COLO668 (cell line): ENCODE results near the gene ADAMTSL2.

Source experiments
- DNase-seq: peaks from one replicate; lab custom pipeline; 2025; ENCODE audit not compliant: unreplicated experiment; lab: John Stamatoyannopoulos, UW

ADAMTSL2 gene

GRCh38 chr9:133532937-133533668, 1.4 kb upstream of the ADAMTSL2 start:
- peak; percentile 89 for DNase-seq

GRCh38 chr9:133533857-133534256, 647 bp upstream of the ADAMTSL2 start:
- peak; percentile 43 for DNase-seq

DNA sequence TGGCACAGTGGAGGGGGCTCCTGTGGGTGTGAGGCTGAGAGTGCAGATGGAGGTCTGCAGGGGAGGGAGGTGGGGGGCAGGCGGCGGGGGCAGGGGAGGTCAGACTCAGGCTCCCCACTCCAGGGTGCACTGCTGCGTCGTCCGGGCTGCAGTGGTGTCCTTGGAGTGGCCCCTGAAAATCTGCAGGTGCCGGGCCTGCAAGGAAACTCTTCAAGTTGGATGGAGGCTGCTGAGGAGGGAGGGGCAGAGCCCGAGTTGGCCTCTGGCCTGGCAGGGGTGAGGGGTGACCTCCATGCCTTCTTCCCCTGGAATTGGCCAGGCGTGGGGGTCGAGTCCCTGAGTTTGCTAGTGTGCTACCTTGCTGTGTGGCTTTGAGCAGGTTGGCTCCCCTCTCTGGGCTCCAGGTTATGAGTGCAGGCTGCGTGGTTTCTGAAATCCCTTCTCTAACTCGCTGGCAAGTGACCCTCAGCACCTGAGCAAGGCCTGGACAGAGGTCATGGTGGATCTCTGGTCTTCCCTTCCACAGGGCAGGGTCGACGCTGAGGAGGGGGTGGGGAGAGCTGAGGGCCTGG, 888 bp downstream of the ADAMTSL2 start:
- DNase-seq = no peak

GRCh38 chr9:133536080-133536479, 1.6 kb downstream of the ADAMTSL2 start:
- DNase-seq = no peak

DNA sequence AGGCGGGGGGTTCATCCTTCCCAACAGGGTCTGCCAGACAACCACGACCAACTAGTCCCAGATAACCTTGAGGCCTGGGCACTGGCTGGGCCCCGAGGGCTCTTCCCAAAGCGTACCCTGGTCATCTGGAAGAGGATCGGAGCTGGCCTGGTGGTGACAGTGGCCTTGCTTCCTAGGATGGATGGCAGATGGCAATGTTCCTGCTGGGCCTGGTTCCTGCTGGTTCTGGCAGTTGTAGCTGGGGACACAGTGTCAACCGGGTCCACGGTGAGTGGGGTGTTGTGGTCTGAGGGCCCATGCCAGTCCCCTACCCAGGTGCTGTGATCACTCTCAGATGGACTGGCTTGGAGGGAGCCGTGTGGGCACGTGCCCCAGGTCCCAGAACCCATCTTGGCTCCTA, 2.0 kb downstream of the ADAMTSL2 start:
- DNase-seq = no peak

DNA sequence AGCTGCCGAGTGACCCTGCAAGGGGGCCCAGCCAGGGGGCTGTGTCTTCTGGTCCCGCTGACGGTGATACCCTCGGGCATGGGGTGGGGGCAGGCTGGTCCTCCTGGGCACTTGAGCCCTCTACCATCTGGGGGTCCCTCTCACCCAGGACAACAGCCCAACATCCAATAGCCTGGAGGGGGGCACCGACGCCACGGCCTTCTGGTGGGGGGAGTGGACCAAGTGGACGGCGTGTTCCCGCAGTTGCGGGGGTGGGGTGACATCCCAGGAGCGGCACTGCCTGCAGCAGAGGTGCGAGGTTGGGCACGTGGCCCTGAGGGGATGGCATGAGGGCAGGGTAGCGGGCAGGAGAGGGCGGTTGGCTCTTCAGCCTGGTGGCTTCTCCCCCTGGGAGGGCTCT, 2.8 kb downstream of the ADAMTSL2 start:
- DNase-seq = no peak

- DNase-seq = no peak
Measured at GRCh38 chr9:133538176-133538575, 3.7 kb downstream of the ADAMTSL2 start.

DNA sequence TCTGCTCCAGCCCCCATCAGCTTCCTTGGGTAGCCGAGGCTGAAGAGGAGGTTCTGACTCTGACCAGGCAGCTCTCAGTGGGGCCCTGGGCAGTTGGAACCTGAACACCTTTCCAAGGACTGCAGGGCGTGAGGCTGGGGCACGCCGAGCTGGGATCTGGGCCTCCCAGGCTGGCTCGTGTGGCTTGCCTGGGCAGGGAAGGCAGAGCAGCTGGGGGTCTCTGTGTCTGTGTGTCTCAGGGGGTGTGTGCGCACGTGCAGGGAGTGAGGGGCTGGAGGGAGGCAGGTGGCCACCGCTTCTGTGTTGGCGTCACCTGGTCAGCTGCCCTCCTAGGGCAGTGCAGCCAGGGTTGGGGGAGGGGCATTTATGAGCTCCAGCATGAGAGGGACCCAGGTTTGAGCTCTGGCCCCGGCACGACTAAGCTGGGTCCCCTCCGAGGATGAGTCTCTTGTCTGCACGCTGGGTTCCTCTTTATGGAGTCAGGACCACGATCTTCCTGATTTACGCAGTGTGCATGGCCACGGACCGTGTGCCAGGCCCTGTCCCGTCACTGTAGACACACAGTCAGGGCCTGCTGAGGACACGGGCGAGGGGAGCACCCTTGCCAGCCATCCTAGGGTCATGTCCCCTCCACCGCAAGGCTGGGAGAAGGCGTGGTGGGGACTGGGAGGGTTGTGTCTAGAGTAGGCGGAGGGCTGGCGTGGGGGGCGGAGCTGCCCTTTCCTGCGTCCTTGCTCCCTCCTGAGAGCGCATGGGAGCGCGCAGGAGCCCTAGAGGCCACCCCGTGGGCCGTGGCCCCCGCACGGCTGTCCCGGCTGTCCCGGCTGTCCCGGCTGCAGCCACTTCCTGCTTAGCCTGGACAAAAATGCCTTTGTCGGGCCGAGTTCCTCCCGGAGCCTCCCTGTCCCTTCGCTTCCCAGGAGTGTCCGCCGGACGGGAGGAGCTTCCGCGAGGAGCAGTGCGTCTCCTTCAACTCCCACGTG, 4.6 kb downstream of the ADAMTSL2 start:
- no peak for DNase-seq

GRCh38 chr9:133539991-133540697, 5.6 kb downstream of the ADAMTSL2 start:
- no peak for DNase-seq

DNA sequence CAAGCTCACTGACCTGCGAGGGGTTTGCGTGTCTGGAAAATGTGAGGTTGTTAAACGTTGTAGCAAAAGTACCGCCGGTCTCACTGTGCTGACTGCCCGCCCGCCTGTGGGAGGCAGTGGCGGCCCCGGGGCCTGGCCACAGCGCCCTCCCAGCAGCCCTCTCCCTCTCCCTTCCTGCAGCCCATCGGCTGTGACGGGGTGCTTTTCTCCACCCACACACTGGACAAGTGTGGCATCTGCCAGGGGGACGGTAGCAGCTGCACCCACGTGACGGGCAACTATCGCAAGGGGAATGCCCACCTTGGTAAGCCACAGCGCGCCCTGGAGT, 6.2 kb downstream of the ADAMTSL2 start:
- no peak for DNase-seq

GRCh38 chr9:133542002-133542401, 7.5 kb downstream of the ADAMTSL2 start:
- DNase-seq = no peak

DNA sequence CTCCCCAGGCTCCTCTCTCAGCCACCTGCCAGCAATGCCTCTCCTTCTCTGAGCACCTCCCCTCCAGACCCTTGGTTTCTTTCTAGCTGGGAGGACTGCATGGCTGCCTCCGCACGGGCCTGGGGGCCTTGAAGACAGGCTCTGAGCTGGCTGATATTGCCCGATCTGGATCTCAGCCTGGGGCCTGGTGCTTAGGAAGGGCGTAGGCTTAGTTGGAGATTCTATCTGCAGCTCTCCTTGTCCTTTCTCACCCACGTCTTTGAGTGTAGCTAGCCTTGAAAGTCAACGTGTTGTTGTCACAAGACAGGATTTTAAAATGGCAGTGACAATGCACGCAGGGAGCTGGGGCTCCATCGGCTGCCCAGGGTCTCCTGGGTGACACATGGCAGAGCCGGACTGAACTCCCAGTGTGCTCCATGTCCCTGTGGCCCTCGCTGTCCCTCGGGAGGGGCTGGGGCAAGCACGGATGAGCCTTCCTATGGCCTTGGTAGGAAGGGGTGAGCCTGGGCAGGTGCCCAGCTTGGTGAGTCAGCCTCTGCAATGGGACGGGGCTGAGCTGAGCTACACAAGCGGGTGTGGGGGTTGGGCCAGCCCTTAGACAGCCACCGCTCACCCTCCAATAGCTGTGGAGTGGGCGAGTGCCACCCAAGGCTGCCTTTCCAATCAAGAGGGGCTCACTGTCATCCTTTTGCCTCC, 9.4 kb downstream of the ADAMTSL2 start:
- no peak for DNase-seq

DNA sequence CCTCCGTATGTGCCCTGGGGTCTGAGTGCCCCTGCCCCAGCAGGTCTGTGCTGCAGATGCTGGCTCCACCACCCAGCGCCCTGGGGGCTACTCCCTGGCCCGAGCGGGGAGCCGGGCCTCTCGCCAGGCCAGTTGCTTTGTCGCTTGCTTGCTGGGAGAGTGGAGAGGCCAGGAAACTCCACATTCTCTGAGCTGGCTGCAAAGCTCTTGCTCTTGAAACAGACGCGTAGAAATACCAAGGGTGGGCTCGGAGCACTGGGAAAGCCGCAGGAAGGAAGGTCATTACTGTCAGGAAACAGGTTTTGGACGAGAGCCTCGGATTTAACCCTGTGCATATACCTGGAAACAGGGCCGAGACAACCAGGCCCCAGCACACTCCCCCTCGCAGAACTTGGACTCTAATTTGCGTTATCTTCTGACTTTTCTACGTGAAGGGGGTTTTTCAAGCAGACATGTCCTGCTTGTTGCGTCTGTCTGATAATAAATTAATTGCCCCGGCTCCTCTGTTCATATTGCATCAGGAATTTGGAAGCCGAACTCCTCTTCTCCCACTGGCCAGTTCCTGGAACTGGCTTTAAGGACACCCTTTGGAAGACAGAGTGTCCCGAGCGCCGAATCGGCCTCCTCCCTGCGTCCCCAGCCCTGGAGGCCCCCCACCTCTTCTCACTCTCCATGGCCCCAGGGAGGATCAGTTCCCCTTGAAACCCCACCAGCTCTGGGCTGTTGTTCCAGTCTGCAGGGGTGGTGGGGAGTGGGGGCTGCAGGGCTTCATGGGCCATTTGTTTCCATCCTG, 11.2 kb downstream of the ADAMTSL2 start:
- no peak for DNase-seq

DNA sequence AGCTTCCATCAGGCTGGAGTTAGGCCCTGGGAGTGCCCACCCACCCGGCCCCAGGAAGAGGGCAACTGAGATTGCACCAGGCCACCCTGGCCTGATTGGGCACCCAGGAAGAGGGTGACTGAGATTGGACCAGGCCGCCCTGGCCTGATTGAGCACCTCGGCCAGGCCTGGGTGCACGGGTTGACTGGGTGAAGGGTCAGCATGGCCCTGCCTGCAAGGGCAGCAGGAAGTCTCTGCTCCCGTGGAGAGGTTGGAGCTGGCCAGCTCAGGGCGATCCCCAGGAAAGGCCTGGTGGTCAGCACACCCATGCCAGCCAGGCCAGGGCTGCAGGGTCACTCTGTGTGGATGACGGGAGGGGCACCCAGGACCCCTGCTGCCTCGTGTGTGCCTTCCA, 11.8 kb downstream of the ADAMTSL2 start:
- no peak for DNase-seq

- DNase-seq = no peak
Measured at GRCh38 chr9:133547116-133547515, 12.6 kb downstream of the ADAMTSL2 start.

DNA sequence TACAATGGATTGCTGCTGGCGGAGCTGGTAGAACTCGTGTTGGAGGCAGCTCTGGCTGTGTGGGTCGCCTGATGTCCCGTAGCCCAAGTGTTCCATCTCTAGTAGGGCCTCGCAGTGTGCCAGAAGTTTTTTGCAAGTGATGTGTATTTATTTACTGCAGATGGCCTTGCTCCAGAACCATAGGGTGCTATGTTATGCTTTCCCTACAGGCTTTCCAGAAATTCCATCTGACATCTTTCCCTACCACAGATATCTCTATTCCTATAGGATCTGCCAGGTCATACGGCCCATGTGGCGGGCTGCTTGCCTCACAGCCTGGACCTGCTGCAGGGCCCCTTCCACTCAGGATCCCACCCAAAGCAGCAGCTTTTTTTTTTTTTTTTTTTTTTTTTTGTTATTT, 16.9 kb downstream of the ADAMTSL2 start:
- DNase-seq = no peak

- DNase-seq = peak; percentile 17
Measured at GRCh38 chr9:133552236-133552635, 17.7 kb downstream of the ADAMTSL2 start.

DNA sequence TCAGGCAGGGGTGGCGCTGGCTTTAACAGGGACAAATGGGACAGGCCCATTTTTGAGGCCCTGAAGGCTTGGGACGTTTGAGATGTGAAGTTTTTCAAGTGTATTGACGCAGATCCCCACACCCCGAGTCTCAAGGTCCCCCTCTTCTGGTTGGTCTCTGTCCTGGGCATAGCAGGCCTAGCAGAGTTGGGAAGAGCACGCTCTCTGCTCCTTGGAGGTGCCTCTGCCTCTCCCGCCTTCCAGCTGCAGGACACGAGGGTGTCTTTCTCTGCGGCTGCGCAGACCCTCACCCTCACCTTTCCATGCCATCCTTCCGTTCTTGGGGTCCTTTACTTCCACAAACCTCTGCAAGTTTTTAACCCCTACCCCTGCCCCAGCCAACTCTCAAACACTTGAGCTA, 18.6 kb downstream of the ADAMTSL2 start:
- no peak for DNase-seq

GRCh38 chr9:133553973-133554713, 19.6 kb downstream of the ADAMTSL2 start:
- DNase-seq = no peak
